Measurements from ENCODE around the gene CDC42BPB. TPM values are rescaled to one million over a fixed set of nuclear protein-coding genes. Genes with fewer than 3 reads are reported as not detected.
"Not testable (repeated sequence)": the region's sequence is repeated elsewhere in the genome, so short reads cannot be mapped to it uniquely, and the experiment has no call there.

Gene CDC42BPB
- total RNA-seq, 1 donor from 2014 or later: 50.1 TPM

DNA sequence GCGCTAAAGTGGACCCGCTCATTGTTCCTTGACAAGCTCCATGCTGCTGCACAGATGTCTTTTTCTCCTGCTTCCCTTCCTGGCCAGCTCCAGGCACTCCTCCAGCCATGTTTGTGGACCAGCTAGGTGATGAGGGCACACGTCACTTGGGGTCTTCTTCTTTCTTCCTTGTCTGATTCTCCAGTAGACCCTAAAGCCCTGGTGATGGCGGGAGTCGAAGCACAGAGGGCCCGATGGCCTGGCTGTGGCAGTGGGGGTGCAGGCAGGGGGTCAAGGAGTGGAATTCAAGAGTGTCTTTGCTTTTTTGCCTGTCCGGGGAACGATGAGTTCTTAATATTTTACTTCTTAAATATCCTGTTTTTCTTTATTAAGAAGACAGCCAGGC, 157.8 kb downstream of the CDC42BPB start:
- no peak overlapping the region for H3K4me3 ChIP-seq (ENCODE audit: low read length in 3 of 3)
- no peak overlapping the region for H3K27ac ChIP-seq (ENCODE audit: low read depth, low read length)
- no peak overlapping the region for H3K9ac ChIP-seq (ENCODE audit: low read depth in 1 of 3, low read length in 3 of 3)
- no peaks in the 10 kb centered on the region for H3K4me1 ChIP-seq (ENCODE audit: control insufficient read depth in 3 of 3, insufficient read depth in 3 of 3, low read length in 3 of 3)
- H3K36me3 ChIP-seq (ENCODE audit: control insufficient read depth in 3 of 3, insufficient read depth in 3 of 3, low read length in 3 of 3): peaks cover 0 to 11% (median 4%) of the 10 kb centered on the region in 3 donors
- H3K27me3 ChIP-seq (ENCODE audit: control insufficient read depth in 3 of 3, insufficient read depth in 3 of 3, low read length in 3 of 3): no peaks in the 10 kb centered on the region
- H3K9me3 ChIP-seq (ENCODE audit: control insufficient read depth in 3 of 3, low read length in 3 of 3): no peaks in the 10 kb centered on the region

DNA sequence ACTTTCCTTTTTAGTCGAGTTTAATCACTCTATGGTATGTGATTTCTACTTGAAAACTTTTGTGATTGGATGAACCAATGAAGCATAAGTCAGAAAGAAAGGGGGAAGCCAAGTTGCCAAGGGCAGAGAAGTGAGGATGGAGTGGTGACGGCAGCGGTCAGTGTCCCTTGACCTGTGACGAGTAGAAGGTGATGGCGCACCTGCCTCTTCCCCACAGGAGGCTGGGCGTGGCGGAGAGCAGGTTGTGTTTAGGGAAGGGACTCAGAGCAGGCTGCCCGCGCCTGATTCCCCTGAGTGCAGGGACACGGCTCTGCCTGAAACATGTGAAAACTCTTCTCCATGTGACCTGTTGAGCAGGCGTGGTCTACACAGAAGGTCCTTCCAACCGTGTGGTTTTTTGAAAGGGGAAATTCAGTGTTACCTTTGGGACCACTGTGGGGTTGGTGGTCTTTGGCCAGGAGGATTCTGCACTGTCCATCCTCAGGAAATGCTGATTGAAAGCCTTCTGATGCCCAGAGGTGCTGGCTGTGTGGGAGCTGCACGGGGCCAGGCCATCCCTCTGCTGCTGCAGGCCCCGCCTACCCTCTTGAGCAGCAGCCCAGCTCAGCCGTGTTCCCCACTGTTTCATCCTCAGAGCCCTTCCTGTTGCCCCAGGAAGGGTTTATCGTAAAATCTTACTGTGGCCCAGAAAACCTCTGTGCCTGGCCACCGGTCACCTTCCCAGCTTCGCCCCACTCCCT, 158.4 kb downstream of the CDC42BPB start:
- H3K4me1 ChIP-seq (ENCODE audit: control insufficient read depth in 3 of 3, insufficient read depth in 3 of 3, low read length in 3 of 3): no peaks in the 10 kb centered on the region
- no peaks in the 10 kb centered on the region for H3K27me3 ChIP-seq (ENCODE audit: control insufficient read depth in 3 of 3, insufficient read depth in 3 of 3, low read length in 3 of 3)
- peaks cover 0 to 11% (median 2%) of the 10 kb centered on the region in 3 donors for H3K36me3 ChIP-seq (ENCODE audit: control insufficient read depth in 3 of 3, insufficient read depth in 3 of 3, low read length in 3 of 3)
- no peak overlapping the region for H3K4me3 ChIP-seq (ENCODE audit: low read length in 3 of 3)
- H3K9me3 ChIP-seq (ENCODE audit: control insufficient read depth in 3 of 3, low read length in 3 of 3): no peaks in the 10 kb centered on the region
- H3K27ac ChIP-seq (ENCODE audit: low read depth, low read length): no peak overlapping the region
- no peak overlapping the region for H3K9ac ChIP-seq (ENCODE audit: low read depth in 1 of 3, low read length in 3 of 3)

DNA sequence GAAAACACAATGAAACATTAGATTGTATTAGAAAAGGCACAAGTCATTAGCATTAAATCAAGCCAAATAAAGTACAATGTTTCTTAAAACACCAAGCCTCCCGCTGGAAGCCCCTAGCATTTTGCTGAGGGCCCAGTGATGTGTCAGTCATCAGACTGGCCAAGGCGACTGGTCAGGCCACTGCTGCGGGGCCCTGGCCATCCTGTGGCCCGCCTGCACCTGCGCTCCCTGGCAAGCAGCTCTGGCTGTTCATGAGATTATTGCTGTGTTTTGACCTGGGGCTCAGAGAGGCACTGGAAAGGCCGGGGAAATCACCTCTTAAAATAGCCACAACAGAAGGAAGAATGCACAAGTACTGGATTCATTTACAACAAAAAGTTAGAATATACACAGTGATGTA, 159.1 kb downstream of the CDC42BPB start:
- Histone ChIP-seq H3K36me3 (ENCODE audit: control insufficient read depth in 3 of 3, insufficient read depth in 3 of 3, low read length in 3 of 3) (peaks cover 0 to 9% (median 2%) of the 10 kb centered on the region in 3 donors), H3K27ac (ENCODE audit: low read depth, low read length) (no peak overlapping the region), H3K9ac (ENCODE audit: low read depth in 1 of 3, low read length in 3 of 3) (no peak overlapping the region), H3K4me1 (ENCODE audit: control insufficient read depth in 3 of 3, insufficient read depth in 3 of 3, low read length in 3 of 3) (peaks cover 0 to 2% (median 0%) of the 10 kb centered on the region in 3 donors), H3K4me3 (ENCODE audit: low read length in 3 of 3) (no peak overlapping the region), H3K27me3 (ENCODE audit: control insufficient read depth in 3 of 3, insufficient read depth in 3 of 3, low read length in 3 of 3) (no peaks in the 10 kb centered on the region), H3K9me3 (ENCODE audit: control insufficient read depth in 3 of 3, low read length in 3 of 3) (no peaks in the 10 kb centered on the region)

DNA sequence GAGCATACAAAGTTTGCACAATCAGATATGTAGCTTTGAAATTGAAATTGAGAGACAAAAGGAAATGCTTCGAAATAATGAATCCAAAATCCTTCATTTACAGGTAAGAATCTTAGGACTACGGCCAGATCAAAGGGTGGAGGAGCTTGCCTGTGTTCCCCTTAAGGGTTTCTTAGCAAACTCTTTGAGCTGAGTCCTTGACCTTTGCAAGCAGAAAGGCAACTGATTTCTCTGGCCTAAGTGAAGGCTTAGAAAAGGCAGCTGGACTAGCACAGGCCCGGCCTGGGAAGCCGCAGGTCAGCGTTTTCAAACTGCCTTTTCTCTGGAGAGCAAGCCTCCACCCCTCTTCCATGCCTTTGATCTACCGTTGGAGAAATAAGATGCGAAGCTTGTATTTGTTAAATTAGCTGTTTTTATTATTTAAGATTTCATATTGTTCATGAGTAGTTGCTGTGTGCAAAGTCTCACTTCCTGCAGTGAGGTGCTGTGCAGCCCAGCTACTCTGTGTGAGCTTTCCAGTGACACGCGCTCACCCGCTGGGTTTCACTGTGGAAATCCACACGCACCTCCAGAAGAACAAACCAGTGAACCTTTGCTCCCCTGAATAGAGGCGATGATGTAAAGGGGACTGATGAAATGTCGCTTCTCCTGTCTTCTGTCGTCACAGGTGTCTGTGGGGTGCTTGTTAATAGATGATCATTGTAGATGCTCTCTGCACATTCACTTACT, 159.9 kb downstream of the CDC42BPB start:
- H3K36me3 ChIP-seq (ENCODE audit: control insufficient read depth in 3 of 3, insufficient read depth in 3 of 3, low read length in 3 of 3): peaks cover 0 to 9% (median 0%) of the 10 kb centered on the region in 3 donors
- H3K4me1 ChIP-seq (ENCODE audit: control insufficient read depth in 3 of 3, insufficient read depth in 3 of 3, low read length in 3 of 3): peaks cover 0 to 2% (median 0%) of the 10 kb centered on the region in 3 donors
- H3K9me3 ChIP-seq (ENCODE audit: control insufficient read depth in 3 of 3, low read length in 3 of 3): no peaks in the 10 kb centered on the region
- no peaks in the 10 kb centered on the region for H3K27me3 ChIP-seq (ENCODE audit: control insufficient read depth in 3 of 3, insufficient read depth in 3 of 3, low read length in 3 of 3)
- H3K4me3 ChIP-seq (ENCODE audit: low read length in 3 of 3): no peak overlapping the region
- no peak overlapping the region for H3K27ac ChIP-seq (ENCODE audit: low read depth, low read length)
- no peak overlapping the region for H3K9ac ChIP-seq (ENCODE audit: low read depth in 1 of 3, low read length in 3 of 3)

DNA sequence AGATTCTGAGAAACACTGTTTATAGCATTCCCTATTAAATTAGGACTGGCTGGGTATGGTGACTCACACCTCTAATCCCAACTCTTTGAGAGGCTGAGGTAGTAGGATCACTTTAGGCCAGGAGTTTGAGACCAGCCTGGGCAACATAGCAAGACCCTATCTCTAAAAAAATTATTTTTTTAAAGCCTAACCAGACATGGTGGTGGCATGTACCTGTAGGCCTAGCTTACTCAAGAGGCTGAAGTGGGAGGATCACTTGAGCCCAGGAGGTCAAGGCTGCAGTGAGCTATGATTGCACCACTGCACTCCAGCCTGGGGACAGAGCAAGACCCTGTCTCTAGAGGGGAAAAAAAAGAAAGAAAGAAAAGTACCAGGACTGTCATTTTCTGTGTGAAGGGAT, 160.6 kb downstream of the CDC42BPB start:
- H3K36me3 ChIP-seq (ENCODE audit: control insufficient read depth in 3 of 3, insufficient read depth in 3 of 3, low read length in 3 of 3); H3K4me3 ChIP-seq (ENCODE audit: low read length in 3 of 3); H3K9ac ChIP-seq (ENCODE audit: low read depth in 1 of 3, low read length in 3 of 3); H3K27ac ChIP-seq (ENCODE audit: low read depth, low read length); H3K27me3 ChIP-seq (ENCODE audit: control insufficient read depth in 3 of 3, insufficient read depth in 3 of 3, low read length in 3 of 3); H3K4me1 ChIP-seq (ENCODE audit: control insufficient read depth in 3 of 3, insufficient read depth in 3 of 3, low read length in 3 of 3); H3K9me3 ChIP-seq (ENCODE audit: control insufficient read depth in 3 of 3, low read length in 3 of 3): not testable (repeated sequence)

DNA sequence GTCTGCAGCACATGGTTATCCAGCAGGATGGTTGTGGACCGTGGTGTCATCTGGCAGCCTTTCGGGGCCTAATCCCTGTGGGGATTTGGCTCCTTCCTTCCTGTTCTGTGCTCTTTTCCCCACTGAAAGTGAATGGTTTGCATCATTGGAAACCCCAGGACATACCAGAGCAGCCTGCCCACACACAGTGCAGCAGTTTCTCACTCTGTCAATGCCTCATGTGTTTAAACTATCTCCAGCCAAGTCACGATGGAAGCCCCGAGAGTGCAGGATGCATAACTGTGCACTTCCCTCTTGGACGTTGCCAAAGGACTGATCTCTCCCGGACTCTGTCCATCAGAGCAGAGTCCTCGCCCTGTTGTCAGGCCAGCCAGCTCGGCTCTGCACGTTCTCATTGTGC, 163.9 kb downstream of the CDC42BPB start:
- no peak overlapping the region for H3K27ac ChIP-seq (ENCODE audit: low read depth, low read length)
- H3K27me3 ChIP-seq (ENCODE audit: control insufficient read depth in 3 of 3, insufficient read depth in 3 of 3, low read length in 3 of 3): no peaks in the 10 kb centered on the region
- H3K9me3 ChIP-seq (ENCODE audit: control insufficient read depth in 3 of 3, low read length in 3 of 3): no peaks in the 10 kb centered on the region
- H3K36me3 ChIP-seq (ENCODE audit: control insufficient read depth in 3 of 3, insufficient read depth in 3 of 3, low read length in 3 of 3): peaks cover 0 to 10% (median 4%) of the 10 kb centered on the region in 3 donors
- peaks cover 0 to 2% (median 0%) of the 10 kb centered on the region in 3 donors for H3K4me1 ChIP-seq (ENCODE audit: control insufficient read depth in 3 of 3, insufficient read depth in 3 of 3, low read length in 3 of 3)
- no peak overlapping the region for H3K9ac ChIP-seq (ENCODE audit: low read depth in 1 of 3, low read length in 3 of 3)
- no peak overlapping the region for H3K4me3 ChIP-seq (ENCODE audit: low read length in 3 of 3)

DNA sequence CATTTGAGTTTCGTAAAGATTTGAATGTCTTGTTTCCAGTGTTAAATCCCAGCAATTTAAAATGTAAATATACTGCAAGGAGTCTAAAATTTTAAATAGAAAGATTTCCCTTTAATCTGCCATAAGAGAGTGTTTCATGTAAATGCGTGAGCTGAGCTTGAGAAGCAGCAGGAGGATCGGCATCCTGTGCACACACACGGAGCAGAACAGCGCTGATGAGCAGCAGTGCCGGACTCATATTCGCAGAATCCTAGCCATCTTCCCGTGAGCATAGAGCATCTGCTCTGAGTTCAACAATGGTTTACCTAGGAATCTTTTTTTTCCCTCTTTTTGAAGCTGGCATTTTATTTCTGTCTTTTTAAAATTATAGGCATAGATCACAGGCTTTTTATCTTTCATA, 164.7 kb downstream of the CDC42BPB start:
- H3K27ac ChIP-seq (ENCODE audit: low read depth, low read length): no peak overlapping the region
- no peak overlapping the region for H3K9ac ChIP-seq (ENCODE audit: low read depth in 1 of 3, low read length in 3 of 3)
- H3K4me3 ChIP-seq (ENCODE audit: low read length in 3 of 3): no peak overlapping the region
- peaks cover 0 to 2% (median 0%) of the 10 kb centered on the region in 3 donors for H3K4me1 ChIP-seq (ENCODE audit: control insufficient read depth in 3 of 3, insufficient read depth in 3 of 3, low read length in 3 of 3)
- H3K27me3 ChIP-seq (ENCODE audit: control insufficient read depth in 3 of 3, insufficient read depth in 3 of 3, low read length in 3 of 3): no peaks in the 10 kb centered on the region
- H3K36me3 ChIP-seq (ENCODE audit: control insufficient read depth in 3 of 3, insufficient read depth in 3 of 3, low read length in 3 of 3): peaks cover 4 to 7% (median 4%) of the 10 kb centered on the region in 3 donors
- no peaks in the 10 kb centered on the region for H3K9me3 ChIP-seq (ENCODE audit: control insufficient read depth in 3 of 3, low read length in 3 of 3)

DNA sequence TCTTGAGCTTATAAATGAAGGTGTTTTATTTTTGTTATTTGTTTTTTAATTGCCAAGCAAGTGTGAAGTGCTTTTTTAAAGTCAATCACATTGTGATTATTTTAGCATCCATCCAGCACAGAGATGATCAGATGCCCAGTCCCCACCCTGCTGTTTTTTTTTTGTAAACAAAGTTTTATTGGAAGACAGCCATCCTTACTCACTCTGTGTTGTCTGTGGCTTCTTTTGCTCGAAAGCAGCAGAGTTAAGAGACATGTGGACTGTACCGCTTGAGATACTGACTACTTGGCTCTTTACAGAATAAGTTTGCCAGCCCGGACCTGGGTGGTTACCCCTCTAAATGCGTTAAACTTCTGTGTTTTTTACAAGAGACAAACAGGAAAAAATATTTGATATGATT, 165.8 kb downstream of the CDC42BPB start:
- Histone ChIP-seq H3K4me1 (ENCODE audit: control insufficient read depth in 3 of 3, insufficient read depth in 3 of 3, low read length in 3 of 3) (peaks cover 0 to 2% (median 0%) of the 10 kb centered on the region in 3 donors), H3K27me3 (ENCODE audit: control insufficient read depth in 3 of 3, insufficient read depth in 3 of 3, low read length in 3 of 3) (no peaks in the 10 kb centered on the region), H3K27ac (ENCODE audit: low read depth, low read length) (no peak overlapping the region), H3K4me3 (ENCODE audit: low read length in 3 of 3) (no peak overlapping the region), H3K9me3 (ENCODE audit: control insufficient read depth in 3 of 3, low read length in 3 of 3) (no peaks in the 10 kb centered on the region), H3K9ac (ENCODE audit: low read depth in 1 of 3, low read length in 3 of 3) (no peak overlapping the region), H3K36me3 (ENCODE audit: control insufficient read depth in 3 of 3, insufficient read depth in 3 of 3, low read length in 3 of 3) (peaks cover 4 to 7% (median 4%) of the 10 kb centered on the region in 3 donors)

DNA sequence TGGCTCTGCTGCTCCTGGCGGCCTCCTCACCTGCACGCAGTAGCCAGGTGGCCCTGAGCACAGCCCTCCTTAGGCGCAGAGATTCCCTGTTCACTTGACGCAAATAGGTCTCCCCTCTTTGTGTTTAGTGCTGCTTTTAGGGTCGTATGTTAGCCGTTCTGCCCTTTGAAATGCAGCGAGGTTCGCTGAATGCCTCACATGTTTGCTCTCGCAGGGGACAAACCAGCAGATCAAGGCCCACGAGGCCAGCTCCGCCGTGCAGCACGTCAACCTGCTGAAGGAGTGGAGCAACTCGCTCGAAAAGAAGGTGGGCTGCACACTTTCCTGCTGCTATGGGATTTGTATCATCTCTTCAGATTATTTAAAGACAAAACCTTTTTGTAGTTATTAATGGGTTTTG, 166.2 kb downstream of the CDC42BPB start:
- H3K36me3 ChIP-seq (ENCODE audit: control insufficient read depth in 3 of 3, insufficient read depth in 3 of 3, low read length in 3 of 3): peaks cover 4 to 7% (median 4%) of the 10 kb centered on the region in 3 donors
- H3K9me3 ChIP-seq (ENCODE audit: control insufficient read depth in 3 of 3, low read length in 3 of 3): no peaks in the 10 kb centered on the region
- H3K9ac ChIP-seq (ENCODE audit: low read depth in 1 of 3, low read length in 3 of 3): no peak overlapping the region
- H3K4me1 ChIP-seq (ENCODE audit: control insufficient read depth in 3 of 3, insufficient read depth in 3 of 3, low read length in 3 of 3): peaks cover 0 to 2% (median 0%) of the 10 kb centered on the region in 3 donors
- H3K27me3 ChIP-seq (ENCODE audit: control insufficient read depth in 3 of 3, insufficient read depth in 3 of 3, low read length in 3 of 3): no peaks in the 10 kb centered on the region
- no peak overlapping the region for H3K4me3 ChIP-seq (ENCODE audit: low read length in 3 of 3)
- H3K27ac ChIP-seq (ENCODE audit: low read depth, low read length): no peak overlapping the region

DNA sequence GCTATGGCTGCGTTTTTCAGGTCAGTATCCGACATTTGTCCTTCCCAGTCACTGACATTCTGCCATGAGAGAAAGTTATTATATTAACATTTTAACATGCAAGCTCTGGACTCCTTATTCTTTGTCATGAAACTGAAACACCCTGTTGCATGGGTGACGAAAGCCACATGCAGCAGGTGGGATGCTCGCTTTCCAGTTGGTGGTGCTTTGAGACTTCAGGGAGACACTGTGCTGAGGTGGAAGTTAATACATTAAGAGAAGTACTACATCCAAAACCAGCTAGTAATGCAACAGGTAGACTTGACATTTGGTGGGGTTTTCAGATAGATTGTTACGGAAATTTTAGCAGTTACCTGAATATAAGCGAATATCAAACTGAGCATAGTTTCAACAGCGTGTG, 167.7 kb downstream of the CDC42BPB start:
- Histone ChIP-seq H3K9ac (ENCODE audit: low read depth in 1 of 3, low read length in 3 of 3) (no peak overlapping the region), H3K27ac (ENCODE audit: low read depth, low read length) (no peak overlapping the region), H3K27me3 (ENCODE audit: control insufficient read depth in 3 of 3, insufficient read depth in 3 of 3, low read length in 3 of 3) (no peaks in the 10 kb centered on the region), H3K9me3 (ENCODE audit: control insufficient read depth in 3 of 3, low read length in 3 of 3) (no peaks in the 10 kb centered on the region), H3K36me3 (ENCODE audit: control insufficient read depth in 3 of 3, insufficient read depth in 3 of 3, low read length in 3 of 3) (peaks cover 4 to 7% (median 5%) of the 10 kb centered on the region in 3 donors), H3K4me3 (ENCODE audit: low read length in 3 of 3) (no peak overlapping the region), H3K4me1 (ENCODE audit: control insufficient read depth in 3 of 3, insufficient read depth in 3 of 3, low read length in 3 of 3) (peaks cover 0 to 2% (median 0%) of the 10 kb centered on the region in 3 donors)
